ENCODE results near the gene PTTG1IP.

Gene PTTG1IP

DNA sequence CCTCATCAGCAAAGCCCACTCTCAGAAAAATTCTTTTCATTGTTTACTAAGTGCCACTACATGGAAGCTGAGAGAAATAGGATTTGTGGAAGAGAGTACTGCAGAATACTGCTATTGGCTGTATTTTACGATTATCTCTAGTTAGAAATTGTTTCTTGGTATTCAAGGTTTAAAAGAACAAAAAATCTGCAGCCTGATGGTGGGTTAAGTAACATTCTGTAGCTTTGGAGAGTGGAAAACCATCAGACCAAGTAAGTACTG lies 27.3 kb downstream of the PTTG1IP start:
- peak overlapping the region; percentile 44 for H3K4me3 ChIP-seq (ENCODE audit: low read depth, low read length)
- peak; percentile 30 for DNase-seq (ENCODE audit: low read depth)
- TF ChIP-seq, protein P1, sequence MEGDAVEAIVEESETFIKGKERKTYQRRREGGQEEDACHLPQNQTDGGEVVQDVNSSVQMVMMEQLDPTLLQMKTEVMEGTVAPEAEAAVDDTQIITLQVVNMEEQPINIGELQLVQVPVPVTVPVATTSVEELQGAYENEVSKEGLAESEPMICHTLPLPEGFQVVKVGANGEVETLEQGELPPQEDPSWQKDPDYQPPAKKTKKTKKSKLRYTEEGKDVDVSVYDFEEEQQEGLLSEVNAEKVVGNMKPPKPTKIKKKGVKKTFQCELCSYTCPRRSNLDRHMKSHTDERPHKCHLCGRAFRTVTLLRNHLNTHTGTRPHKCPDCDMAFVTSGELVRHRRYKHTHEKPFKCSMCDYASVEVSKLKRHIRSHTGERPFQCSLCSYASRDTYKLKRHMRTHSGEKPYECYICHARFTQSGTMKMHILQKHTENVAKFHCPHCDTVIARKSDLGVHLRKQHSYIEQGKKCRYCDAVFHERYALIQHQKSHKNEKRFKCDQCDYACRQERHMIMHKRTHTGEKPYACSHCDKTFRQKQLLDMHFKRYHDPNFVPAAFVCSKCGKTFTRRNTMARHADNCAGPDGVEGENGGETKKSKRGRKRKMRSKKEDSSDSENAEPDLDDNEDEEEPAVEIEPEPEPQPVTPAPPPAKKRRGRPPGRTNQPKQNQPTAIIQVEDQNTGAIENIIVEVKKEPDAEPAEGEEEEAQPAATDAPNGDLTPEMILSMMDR (conservative IDR thresholded peaks at IDR 0.05; ENCODE audit: low read depth, low read length) = no peak

DNA sequence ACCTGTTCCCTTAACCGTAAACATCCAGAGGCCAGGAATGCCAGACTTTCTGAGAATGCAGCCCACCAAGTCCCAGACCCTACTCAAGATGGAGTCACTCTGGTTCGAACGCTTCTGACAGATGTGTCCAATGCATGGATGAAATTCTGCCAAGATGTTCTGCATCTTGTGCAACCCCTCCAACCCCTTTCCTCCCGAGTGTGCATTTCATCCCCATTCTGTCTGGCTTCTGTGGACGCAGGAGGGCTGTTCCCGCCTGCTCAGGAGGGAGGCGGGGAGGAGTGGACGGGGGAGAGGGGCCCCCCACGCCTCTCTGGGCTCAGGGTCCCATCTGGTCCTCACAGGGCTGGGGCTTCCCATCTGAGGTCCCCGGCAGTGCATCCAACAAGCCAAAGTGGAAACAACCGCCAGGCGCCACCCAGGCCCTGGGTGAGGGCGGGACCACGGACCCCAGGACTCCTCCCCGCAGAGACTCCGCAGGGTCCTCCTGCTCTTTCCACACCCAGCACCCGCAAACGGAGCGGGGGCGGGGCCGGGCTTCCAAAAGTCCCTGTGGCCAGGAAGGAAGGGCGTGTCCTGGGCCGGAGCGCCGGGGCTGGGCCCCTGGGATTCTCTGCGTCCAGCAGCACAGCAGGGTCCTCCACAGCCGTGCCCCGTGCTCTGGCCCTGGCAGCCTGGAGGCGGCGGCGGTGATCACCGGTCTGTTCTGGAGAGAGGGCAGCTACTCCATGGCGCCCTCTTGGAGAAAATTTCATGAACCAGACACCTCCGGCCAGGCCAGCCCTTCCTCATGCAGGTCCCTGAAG lies 27.9 kb downstream of the PTTG1IP start:
- peak; percentile 72 for DNase-seq (ENCODE audit: low read depth)
- H3K4me3 ChIP-seq (ENCODE audit: low read depth, low read length) = peak overlapping the region; percentile 44
- TF ChIP-seq, protein P1 (conservative IDR thresholded peaks at IDR 0.05; ENCODE audit: low read depth, low read length) = peak; percentile 56

DNA sequence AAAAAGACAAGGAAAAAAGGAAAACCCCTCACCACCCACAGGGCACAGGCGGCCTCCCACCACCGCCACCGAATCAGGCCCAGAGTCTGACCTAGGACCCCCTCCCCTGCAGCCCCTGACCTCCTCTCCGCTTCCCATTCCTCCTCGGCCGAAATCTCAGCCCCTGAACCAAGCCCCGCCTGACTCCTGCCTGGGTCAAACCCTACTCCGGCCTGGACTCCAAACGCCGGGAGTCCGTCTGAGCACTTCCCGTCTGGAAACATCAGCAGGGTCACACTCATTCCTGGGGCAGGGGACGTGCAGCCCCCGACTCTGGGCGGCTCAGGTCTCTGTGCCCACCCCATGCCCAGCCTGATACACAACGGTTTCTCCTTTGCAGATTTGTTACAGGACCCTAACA lies 29.2 kb downstream of the PTTG1IP start:
- no peak for DNase-seq (ENCODE audit: low read depth)
- H3K4me3 ChIP-seq (ENCODE audit: low read depth, low read length) = no peak overlapping the region
- TF ChIP-seq, protein P1 (conservative IDR thresholded peaks at IDR 0.05; ENCODE audit: low read depth, low read length) = no peak

DNA sequence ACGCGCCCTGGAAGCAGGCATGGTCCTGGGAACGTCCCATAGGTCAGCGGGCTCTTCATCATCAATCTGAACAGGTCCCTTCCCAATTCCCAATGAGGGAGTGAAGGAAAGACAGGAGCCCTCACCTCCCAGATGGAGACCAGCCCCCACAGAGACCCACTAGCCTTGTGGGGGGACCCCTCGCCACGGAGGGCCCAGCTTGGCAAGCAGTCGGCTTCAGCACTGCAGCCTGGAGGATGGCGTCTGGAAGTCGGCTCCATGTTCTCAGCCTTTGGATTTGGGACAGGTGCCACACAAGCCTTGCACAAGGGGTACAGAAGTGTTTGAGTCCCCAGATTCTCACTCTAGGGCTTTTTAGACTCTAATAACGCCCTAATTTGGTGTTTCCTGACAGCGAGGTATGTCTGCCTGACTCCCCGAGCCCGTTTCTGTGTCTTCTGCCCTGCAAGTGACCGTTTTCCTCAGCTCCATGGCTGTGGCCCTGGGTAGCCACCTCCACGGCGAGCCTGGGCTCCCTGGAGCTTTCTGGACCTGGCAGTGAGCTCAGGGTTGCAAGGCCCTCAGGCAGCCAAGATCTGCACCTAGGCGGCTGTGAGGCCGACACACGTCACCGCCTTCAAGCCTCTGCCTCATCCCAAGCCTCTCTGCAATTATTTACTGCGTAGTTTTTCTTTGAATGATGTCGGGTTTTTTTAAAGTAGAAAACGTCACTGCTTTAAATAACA lies 30.6 kb downstream of the PTTG1IP start:
- no peak for DNase-seq (ENCODE audit: low read depth)
- H3K4me3 ChIP-seq (ENCODE audit: low read depth, low read length) = no peak overlapping the region
- TF ChIP-seq, protein P1 (conservative IDR thresholded peaks at IDR 0.05; ENCODE audit: low read depth, low read length) = no peak

DNA sequence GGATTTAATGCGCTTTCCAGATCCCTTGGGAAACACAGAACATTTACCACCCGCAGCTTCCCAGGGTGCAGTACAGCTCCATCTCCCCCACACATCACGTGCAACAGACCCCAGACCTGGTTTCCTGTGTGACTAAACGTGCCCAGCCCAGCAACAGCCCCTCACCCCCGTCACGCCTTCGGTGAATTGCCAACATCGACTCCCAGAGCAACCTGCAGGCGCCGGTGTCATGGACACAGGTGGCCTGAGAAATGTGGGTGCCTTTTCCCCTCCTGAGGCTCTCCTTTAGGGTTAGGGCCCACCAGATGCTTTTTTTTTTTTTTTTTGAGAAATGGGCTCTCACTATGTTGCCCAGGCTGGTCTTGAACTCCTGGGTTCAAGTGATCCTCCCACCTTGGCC lies 31.4 kb downstream of the PTTG1IP start:
- DNase-seq (ENCODE audit: low read depth) = no peak
- H3K4me3 ChIP-seq (ENCODE audit: low read depth, low read length) = no peak overlapping the region
- TF ChIP-seq, protein P1 (conservative IDR thresholded peaks at IDR 0.05; ENCODE audit: low read depth, low read length) = no peak

DNA sequence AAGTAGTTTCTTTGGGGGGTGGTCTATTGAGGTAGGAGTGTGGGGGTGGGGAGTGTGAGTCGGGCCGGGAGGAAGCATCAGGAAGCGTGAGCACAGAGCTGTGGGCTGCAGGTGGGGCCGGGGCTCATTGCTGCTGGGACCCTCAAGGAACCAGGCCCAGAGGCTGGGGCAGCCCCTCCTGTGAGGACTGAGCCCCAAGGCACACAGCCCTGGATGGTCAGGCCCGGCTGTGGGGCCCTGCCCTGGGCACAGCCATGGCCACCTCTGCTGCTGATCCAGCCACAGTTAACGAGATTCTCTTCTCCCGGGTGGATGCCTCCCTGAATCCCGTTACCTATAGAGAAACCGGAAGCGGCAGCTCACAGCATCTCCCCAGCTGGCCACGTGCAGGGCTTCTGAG lies 32.7 kb downstream of the PTTG1IP start:
- H3K4me3 ChIP-seq (ENCODE audit: low read depth, low read length) = no peak overlapping the region
- TF ChIP-seq, protein P1 (conservative IDR thresholded peaks at IDR 0.05; ENCODE audit: low read depth, low read length) = no peak
- DNase-seq (ENCODE audit: low read depth) = no peak

DNA sequence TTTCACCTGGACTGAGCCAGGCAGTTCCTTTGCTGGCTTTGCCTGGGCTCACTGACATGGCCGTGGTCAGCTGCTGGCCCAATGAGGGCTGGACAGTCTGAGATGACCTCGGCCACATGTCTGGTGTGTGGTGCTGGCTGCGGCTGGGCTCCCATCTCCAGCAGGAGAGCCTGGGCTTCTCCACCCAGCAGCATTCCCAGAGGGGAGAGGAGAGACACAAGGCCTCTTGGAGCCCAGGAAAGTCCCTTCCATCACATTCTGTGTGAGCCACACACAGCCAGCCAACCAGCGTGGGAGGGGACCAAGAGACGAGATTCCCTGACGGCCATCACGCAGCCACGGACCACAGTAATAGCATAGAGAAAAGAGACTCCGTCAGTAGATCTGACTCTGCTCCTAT lies 34.5 kb downstream of the PTTG1IP start:
- no peak overlapping the region for H3K4me3 ChIP-seq (ENCODE audit: low read depth, low read length)
- TF ChIP-seq, protein P1 (conservative IDR thresholded peaks at IDR 0.05; ENCODE audit: low read depth, low read length) = no peak
- DNase-seq (ENCODE audit: low read depth) = no peak

Data from choroid plexus epithelial cell (primary cell).